Activated CD4-positive, alpha-beta T cell treated with anti-CD3 and anti-CD28 coated beads for 36 hours (primary cell): Measurements from ENCODE around the gene ZNF764. TPM values are rescaled to one million over a fixed set of nuclear protein-coding genes. Genes with fewer than 3 reads are reported as not detected.
A peak's percentile ranks its signal among the peaks of the same experiment; 100 is the strongest.
"Not testable (repeated sequence)": the region's sequence is repeated elsewhere in the genome, so short reads cannot be mapped to it uniquely, and the experiment has no call there.

Experiments
- ATAC-seq: fragments of 200-7000 bp; cut with Tn5 transposase; one replicate; pipeline ENCODE4 v1.10.0; 2021; ENCODE audit warnings: mild to moderate bottlenecking, moderate library complexity
- CTCF ChIA-PET: fragments of 350-600 bp; sonication (Branson Sonifier 250); formaldehyde crosslinking; loops from one replicate; lab custom pipeline; 2021; ENCODE audit warnings: antibody characterized with exemption; lab: Charles Lee
- POLR2A ChIA-PET: fragments of 350-600 bp; sonication (Branson Sonifier 250); formaldehyde crosslinking; loops from one replicate; lab custom pipeline; 2021; ENCODE audit warnings: antibody characterized with exemption, inconsistent platforms; lab: Charles Lee
- DNase-seq: peaks from one replicate; pipeline ENCODE4 v3.0.0-alpha.2; 2020
- H3K27ac Mint-ChIP-seq: one replicate; pipeline ENCODE4 v1.8.0; 2021; ENCODE audit warnings: mixed read lengths
- H3K27me3 Mint-ChIP-seq: one replicate; pipeline ENCODE4 v1.8.0; 2021; ENCODE audit warnings: mixed read lengths
- H3K36me3 Mint-ChIP-seq: one replicate; pipeline ENCODE4 v1.8.0; 2021; ENCODE audit warnings: low read depth, mixed read lengths
- H3K4me1 Mint-ChIP-seq: one replicate; pipeline ENCODE4 v1.8.0; 2021; ENCODE audit warnings: mixed read lengths
- H3K4me3 Mint-ChIP-seq: one replicate; pipeline ENCODE4 v1.8.0; 2021; ENCODE audit warnings: mild to moderate bottlenecking, moderate library complexity, mixed read lengths
- H3K9me3 Mint-ChIP-seq: one replicate; pipeline ENCODE4 v1.8.0; 2021; ENCODE audit warnings: low read depth, mixed read lengths
- intact Hi-C, 2 experiments: fragments of 100-400 bp; cut with DNase I in 1 of 2; cut with micrococcal nuclease in 1 of 2; formaldehyde crosslinking; loops; one replicate each; pipeline versions ENCODE4 v1.14.2 to v1.15.1; 2022 to 2024; cut with DNase I, micrococcal nuclease
- total RNA-seq, 2 experiments: library from RNA; stranded (reverse); gene quantifications; one replicate each; pipeline ENCODE4 v1.2.3, GENCODE V29; 2021

Gene ZNF764
- total RNA-seq, 2 experiments from 2014 or later, result 8.0 to 11.2 TPM

- ATAC-seq, DNase-seq, H3K27ac Mint-ChIP-seq, intact Hi-C loops, H3K27me3 Mint-ChIP-seq, H3K4me3 Mint-ChIP-seq, H3K9me3 Mint-ChIP-seq, POLR2A ChIA-PET: not testable (repeated sequence)
- Mint-ChIP-seq H3K4me1 (peaks cover 14% of the 10 kb centered on the region), H3K36me3 (peaks cover 19% of the 10 kb centered on the region)
- CTCF ChIA-PET, result interaction anchor here (0.6 to 0.8 kb wide), 3 partner anchors 90 to 638 kb away, joined by 3 to 4 read pairs (median 3); no protein-coding TSS in a partner anchor
Measured at GRCh38 chr16:30590869-30591268, 32.7 kb upstream of the ZNF764 start.

DNA sequence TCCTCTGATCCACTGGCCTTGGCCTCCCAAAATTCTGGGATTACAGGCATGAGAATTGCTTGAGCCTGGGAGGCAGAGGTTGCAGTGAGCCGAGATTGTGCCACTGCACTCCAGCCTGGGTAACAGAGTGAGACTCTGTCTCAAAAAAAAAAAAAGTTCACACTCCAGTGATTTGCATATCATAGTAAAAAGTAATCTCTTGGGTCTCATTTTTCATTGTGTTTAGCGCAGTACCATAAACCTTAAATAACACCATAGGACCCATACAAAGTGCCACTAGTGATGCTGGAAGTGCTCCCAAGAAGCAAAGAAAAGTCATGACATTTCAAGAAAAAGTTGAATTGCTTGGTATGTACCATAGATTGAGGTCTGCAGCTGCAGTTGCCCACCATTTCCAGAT, 31.4 kb upstream of the ZNF764 start:
- H3K27me3 Mint-ChIP-seq, POLR2A ChIA-PET, intact Hi-C loops, DNase-seq, ATAC-seq, H3K27ac Mint-ChIP-seq, H3K9me3 Mint-ChIP-seq, H3K4me3 Mint-ChIP-seq: not testable (repeated sequence)
- CTCF ChIA-PET, result interaction anchor here (0.6 kb wide), 1 partner anchor 221 kb away, joined by 5 read pairs; no protein-coding TSS in a partner anchor
- Mint-ChIP-seq H3K4me1 (peaks cover 21% of the 10 kb centered on the region), H3K36me3 (peaks cover 26% of the 10 kb centered on the region)

DNA sequence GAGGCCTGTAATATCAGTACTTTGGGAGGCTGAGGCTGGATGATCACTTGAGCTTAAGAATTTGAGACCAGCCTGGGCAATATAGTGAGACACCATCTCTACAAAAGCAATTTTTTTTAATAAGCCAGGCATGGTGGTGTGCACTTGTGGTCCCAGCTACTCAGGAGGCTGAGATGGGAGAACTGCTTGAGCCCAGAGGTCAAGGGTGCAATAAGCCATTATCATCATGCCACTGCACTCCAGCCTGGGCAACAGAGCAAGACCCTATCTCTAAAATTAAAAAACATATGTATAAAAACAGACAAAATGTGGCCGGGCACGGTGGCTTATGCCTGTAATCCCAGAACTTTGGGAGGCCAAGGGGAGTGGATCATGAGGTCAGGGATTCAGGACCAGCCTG, 30.5 kb upstream of the ZNF764 start:
- H3K27me3 Mint-ChIP-seq, result no peaks in the 10 kb centered on the region
- DNase-seq, result no peak
- H3K4me3 Mint-ChIP-seq, result no peak overlapping the region
- ChIA-PET POLR2A (no interaction called here), CTCF (interaction anchor here (0.6 to 1.8 kb wide), 6 partner anchors 10 to 517 kb away, joined by 3 to 6 read pairs (median 5); no protein-coding TSS in a partner anchor)
- H3K4me1 Mint-ChIP-seq, result peaks cover 26% of the 10 kb centered on the region
- no peak overlapping the region for H3K27ac Mint-ChIP-seq
- intact Hi-C loops, result no loop called here
- H3K36me3 Mint-ChIP-seq, result peaks cover 26% of the 10 kb centered on the region
- H3K9me3 Mint-ChIP-seq, result no peaks in the 10 kb centered on the region
- ATAC-seq, result no peak

- intact Hi-C loops, result loop anchor here (1.0 to 2.0 kb wide), 11 partner anchors 13 to 155 kb away; partner anchors contain the start of genes DCTPP1 (in 1 of the 2), FBRS (in 1 of the 2), PRR14 (in 1 of the 2) and ZNF689 (in 1 of the 2)
- peaks cover 46% of the 10 kb centered on the region for H3K36me3 Mint-ChIP-seq
- DNase-seq (peak; percentile 96), ATAC-seq (peak; percentile 99)
- no peaks in the 10 kb centered on the region for H3K27me3 Mint-ChIP-seq
- peak within 1 kb of the TSS; percentile 92 for H3K27ac Mint-ChIP-seq
- ChIA-PET CTCF (interaction anchor here (0.7 to 4.8 kb wide), 7 partner anchors 11 to 176 kb away, joined by 4 to 32 read pairs (median 7); partner anchors contain the start of gene ZNF688), POLR2A (interaction anchor here (0.5 to 2.2 kb wide), 7 partner anchors 14 to 680 kb away, joined by 3 to 10 read pairs (median 6); partner anchors contain the start of genes ZNF688, ZNF689 and ZNF764)
- H3K4me3 Mint-ChIP-seq, result peak within 1 kb of the TSS; percentile 87
- H3K4me1 Mint-ChIP-seq, result peaks cover 37% of the 10 kb centered on the region
- no peaks in the 10 kb centered on the region for H3K9me3 Mint-ChIP-seq
Measured at GRCh38 chr16:30585400-30586191, 27.4 kb upstream of the ZNF764 start, which contains the start of gene ZNF785. Gene ZNF785 (minus strand): TSS chr16:30585697. CDS start chr16:30585611, 86 bp downstream.

DNA sequence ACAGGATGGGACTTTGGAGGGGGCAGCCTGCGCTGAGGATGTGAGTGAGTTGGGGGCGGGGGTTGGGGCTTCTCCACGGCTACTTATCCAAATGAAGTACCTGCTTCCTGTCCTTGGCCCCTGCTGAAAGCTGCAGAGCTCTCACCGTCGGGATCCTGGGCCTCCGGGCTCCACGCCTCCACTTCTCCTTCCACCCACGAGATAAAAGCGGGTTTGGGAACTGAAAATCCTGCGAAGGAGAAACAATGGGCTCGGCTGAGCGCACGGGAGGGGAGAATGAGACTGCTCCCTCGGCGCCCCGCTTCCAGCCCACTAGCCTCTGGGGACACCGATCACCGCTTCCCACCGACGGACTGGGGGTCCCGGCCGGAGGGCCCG, 26.8 kb upstream of the ZNF764 start:
- H3K36me3 Mint-ChIP-seq, result peaks cover 48% of the 10 kb centered on the region
- H3K4me3 Mint-ChIP-seq, result peak overlapping the region; percentile 87
- H3K4me1 Mint-ChIP-seq, result peaks cover 37% of the 10 kb centered on the region
- ATAC-seq (peak; percentile 10), DNase-seq (peak; percentile 46)
- ChIA-PET POLR2A (interaction anchor here (0.6 to 2.2 kb wide), 2 partner anchors 13 to 52 kb away, joined by 9 to 10 read pairs; partner anchors contain the start of gene ZNF688), CTCF (interaction anchor here (0.7 to 4.8 kb wide), 5 partner anchors 10 to 50 kb away, joined by 3 to 32 read pairs (median 7); partner anchors contain the start of gene ZNF688)
- H3K9me3 Mint-ChIP-seq, result no peaks in the 10 kb centered on the region
- intact Hi-C loops, result loop anchor here (1.0 to 2.0 kb wide), 11 partner anchors 13 to 155 kb away; partner anchors contain the start of genes DCTPP1 (in 1 of the 2), FBRS (in 1 of the 2), PRR14 (in 1 of the 2) and ZNF689 (in 1 of the 2)
- no peaks in the 10 kb centered on the region for H3K27me3 Mint-ChIP-seq
- H3K27ac Mint-ChIP-seq, result peak overlapping the region; percentile 91

DNA sequence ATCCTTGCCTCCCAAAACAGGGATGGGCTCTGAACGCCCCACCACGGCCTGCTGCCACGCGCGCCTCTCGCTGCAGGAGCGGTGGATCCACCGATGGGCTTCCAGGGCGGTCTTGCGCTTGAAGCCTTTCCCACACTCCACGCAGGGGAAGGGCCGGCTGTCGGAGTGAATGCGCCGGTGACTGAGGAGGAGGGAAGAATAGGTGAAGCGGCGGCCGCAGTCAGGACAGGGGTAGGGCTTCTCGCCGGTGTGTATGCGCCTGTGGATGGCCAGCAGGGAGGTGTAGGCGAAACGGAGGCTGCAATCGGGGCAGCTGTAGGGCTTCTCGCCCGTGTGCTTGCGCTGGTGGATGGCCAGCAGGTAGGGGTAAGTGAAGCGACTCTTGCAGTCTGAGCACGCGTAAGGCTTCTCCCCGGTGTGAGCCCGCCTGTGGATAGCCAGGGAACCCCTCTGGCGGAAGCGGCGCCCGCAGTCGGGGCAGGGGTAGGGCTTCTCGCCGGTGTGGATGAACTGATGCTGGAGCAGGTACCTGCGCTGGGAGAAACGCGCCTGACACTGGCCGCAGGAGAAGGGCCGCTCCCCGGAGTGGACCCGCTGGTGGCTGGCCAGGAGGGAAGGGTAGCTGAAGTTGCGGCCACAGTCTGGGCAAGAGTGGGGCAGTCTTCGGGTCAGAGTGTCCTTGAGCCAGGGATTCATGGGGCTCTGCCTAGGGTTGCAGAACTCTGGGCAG, 24.6 kb upstream of the ZNF764 start:
- peaks cover 35% of the 10 kb centered on the region for H3K4me1 Mint-ChIP-seq
- no peaks in the 10 kb centered on the region for H3K27me3 Mint-ChIP-seq
- no peak overlapping the region for H3K27ac Mint-ChIP-seq
- peaks cover 48% of the 10 kb centered on the region for H3K36me3 Mint-ChIP-seq
- intact Hi-C loops, result no loop called here
- DNase-seq, result no peak
- no peak overlapping the region for H3K4me3 Mint-ChIP-seq
- POLR2A ChIA-PET, result no interaction called here
- no peak for ATAC-seq
- CTCF ChIA-PET, result interaction anchor here (0.6 to 4.8 kb wide), 4 partner anchors 15 to 153 kb away, joined by 3 to 32 read pairs (median 4); partner anchors contain the start of gene DCTPP1
- no peaks in the 10 kb centered on the region for H3K9me3 Mint-ChIP-seq

GRCh38 chr16:30581457-30581856, 23.3 kb upstream of the ZNF764 start:
- Mint-ChIP-seq H3K36me3 (peaks cover 39% of the 10 kb centered on the region), H3K27ac (no peak overlapping the region), H3K9me3 (no peaks in the 10 kb centered on the region), H3K4me1 (peaks cover 25% of the 10 kb centered on the region), H3K4me3 (no peak overlapping the region), H3K27me3 (no peaks in the 10 kb centered on the region)
- CTCF ChIA-PET, result interaction anchor here (1.0 to 1.1 kb wide), 2 partner anchors 23 to 151 kb away, joined by 4 read pairs; partner anchors contain the start of genes DCTPP1 and ZNF764
- ATAC-seq, result no peak
- no peak for DNase-seq
- intact Hi-C loops, result no loop called here
- POLR2A ChIA-PET, result interaction anchor here (0.7 to 1.3 kb wide), 3 partner anchors 9 to 46 kb away, joined by 3 read pairs; no protein-coding TSS in a partner anchor

DNA sequence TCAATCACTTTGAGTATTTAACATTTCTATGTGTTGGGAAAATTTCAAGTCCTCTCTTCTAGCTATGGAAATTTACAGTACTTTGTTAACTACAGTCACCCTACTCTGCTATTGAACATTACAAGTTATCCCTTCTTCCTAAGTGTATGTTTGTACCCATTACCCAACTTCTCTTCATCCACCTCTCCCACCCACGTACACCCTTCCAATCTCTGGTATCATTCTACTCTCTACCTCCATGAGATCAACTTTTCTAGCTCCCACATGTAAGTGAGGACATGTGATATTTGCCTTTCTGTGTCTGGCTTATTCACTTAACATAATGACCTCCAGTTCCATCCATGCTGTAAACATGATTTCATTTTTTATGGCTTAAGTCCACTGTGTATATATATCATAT, 16.5 kb upstream of the ZNF764 start:
- no peak overlapping the region for H3K4me3 Mint-ChIP-seq
- DNase-seq, result no peak
- H3K9me3 Mint-ChIP-seq, result no peaks in the 10 kb centered on the region
- ATAC-seq, result no peak
- H3K27ac Mint-ChIP-seq, result no peak overlapping the region
- H3K4me1 Mint-ChIP-seq, result peaks cover 35% of the 10 kb centered on the region
- H3K27me3 Mint-ChIP-seq, result no peaks in the 10 kb centered on the region
- ChIA-PET POLR2A (no interaction called here), CTCF (interaction anchor here (0.5 to 2.0 kb wide), 2 partner anchors 11 to 136 kb away, joined by 3 to 8 read pairs; partner anchors contain the start of gene ZNF785)
- H3K36me3 Mint-ChIP-seq, result peaks cover 15% of the 10 kb centered on the region
- intact Hi-C loops, result no loop called here

- Mint-ChIP-seq H3K36me3 (peaks cover 8% of the 10 kb centered on the region), H3K4me3 (peak within 1 kb of the TSS; percentile 87), H3K4me1 (peaks cover 60% of the 10 kb centered on the region), H3K27ac (peak within 1 kb of the TSS; percentile 93), H3K27me3 (no peaks in the 10 kb centered on the region), H3K9me3 (no peaks in the 10 kb centered on the region)
- POLR2A ChIA-PET, result interaction anchor here (0.6 to 2.2 kb wide), 16 partner anchors 9 to 201 kb away, joined by 3 to 21 read pairs (median 4); partner anchors contain the start of genes DCTPP1, ZNF747, ZNF764 and ZNF785
- DNase-seq (peak; percentile 95), ATAC-seq (peak; percentile 79)
- intact Hi-C loops, result loop anchor here (1.0 to 2.0 kb wide), 8 partner anchors 13 to 141 kb away; partner anchors contain the start of genes ZNF764 (in 2 of the 2), ZNF785 (in 2 of the 2), DCTPP1 (in 1 of the 2) and PRR14 (in 1 of the 2)
- CTCF ChIA-PET, result interaction anchor here (0.7 to 1.6 kb wide), 17 partner anchors 12 to 297 kb away, joined by 3 to 12 read pairs (median 4); partner anchors contain the start of genes DCTPP1, ZNF747, ZNF764 and ZNF785
Measured at GRCh38 chr16:30571445-30572322, 13.5 kb upstream of the ZNF764 start, which contains the start of gene ZNF688. Gene ZNF688 (minus strand): TSS chr16:30571714. CDS start chr16:30571629, 85 bp downstream.
